ENCODE measurements around the gene HSPB8.

GRCh38 chr12:119183942-119184695 is 5.4 kb downstream of the HSPB8 start:
- TF ChIP-seq CTCF (conservative IDR thresholded peaks at IDR 0.05; ENCODE audit: low read length) = no peak
- no peak for TF ChIP-seq EZH2phosphoT487 (IDR thresholded peaks at IDR 0.05; ENCODE audit: borderline replicate concordance, low read depth, low read length)
